Daoy (cell line): ENCODE measurements around the gene PDE4D. TPM values are rescaled to one million over a fixed set of nuclear protein-coding genes. Genes with fewer than 3 reads are reported as not detected.
A peak's percentile ranks its signal among the peaks of the same experiment; 100 is the strongest.
"Not testable (repeated sequence)": the region's sequence is repeated elsewhere in the genome, so short reads cannot be mapped to it uniquely, and the experiment has no call there.

Experiments used
- DNase-seq: peaks from one replicate; pipeline ENCODE4 v3.0.0-alpha.2; 2015; ENCODE audit warnings: low read depth
- total RNA-seq: library from RNA; depleted of rRNA; stranded (reverse); fragments of >200 nt; shearing (Covaris generic); gene quantifications from 2 replicates; pipeline ENCODE4 v1.2.3, GENCODE V29; 2014

Gene PDE4D
- total RNA-seq, 1 experiment from 2014 or later: 23.1 TPM

DNA sequence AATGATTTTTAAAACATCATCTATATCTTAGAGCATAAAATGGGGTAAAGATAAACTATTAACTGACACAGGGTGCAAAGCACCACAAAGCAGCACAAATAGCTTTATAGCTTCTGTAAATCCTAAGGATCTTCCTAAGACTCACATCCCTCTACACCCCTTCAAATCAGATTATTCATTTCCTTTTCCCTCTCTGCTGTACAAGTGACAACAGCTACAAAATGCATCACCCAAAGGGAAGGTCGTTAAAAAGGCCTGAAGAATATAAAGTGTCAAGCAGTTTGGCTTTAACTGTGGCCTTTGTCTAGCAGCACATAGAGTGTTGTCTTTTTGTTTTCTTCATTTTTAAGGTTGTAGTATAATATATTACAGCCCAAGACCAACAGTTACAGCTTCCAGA is 422.1 kb downstream of the PDE4D start:
- no peak for DNase-seq

- no peak for DNase-seq
Observed at GRCh38 chr5:59467969-59468368, 425.6 kb downstream of the PDE4D start.

GRCh38 chr5:59466271-59466670 is 427.3 kb downstream of the PDE4D start:
- DNase-seq: no peak

DNA sequence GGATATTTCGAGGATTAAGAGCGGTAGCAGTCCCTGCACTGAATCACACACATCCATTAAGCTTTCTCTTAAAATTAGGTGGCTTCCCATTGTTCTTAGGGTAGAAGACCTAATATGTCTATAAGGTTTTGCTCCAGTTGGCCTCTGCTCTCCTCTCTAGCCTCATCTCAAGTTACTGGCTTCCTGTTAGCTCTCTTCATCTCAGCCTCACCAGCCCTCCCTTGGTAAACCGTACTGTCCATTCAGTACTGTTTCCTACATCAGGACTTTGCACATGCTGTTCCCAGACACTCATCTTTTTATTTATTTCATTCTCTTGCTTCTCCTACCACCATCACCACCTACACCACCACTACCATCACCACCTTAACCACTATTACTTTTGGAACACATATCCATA is 428.6 kb downstream of the PDE4D start:
- no peak for DNase-seq

DNA sequence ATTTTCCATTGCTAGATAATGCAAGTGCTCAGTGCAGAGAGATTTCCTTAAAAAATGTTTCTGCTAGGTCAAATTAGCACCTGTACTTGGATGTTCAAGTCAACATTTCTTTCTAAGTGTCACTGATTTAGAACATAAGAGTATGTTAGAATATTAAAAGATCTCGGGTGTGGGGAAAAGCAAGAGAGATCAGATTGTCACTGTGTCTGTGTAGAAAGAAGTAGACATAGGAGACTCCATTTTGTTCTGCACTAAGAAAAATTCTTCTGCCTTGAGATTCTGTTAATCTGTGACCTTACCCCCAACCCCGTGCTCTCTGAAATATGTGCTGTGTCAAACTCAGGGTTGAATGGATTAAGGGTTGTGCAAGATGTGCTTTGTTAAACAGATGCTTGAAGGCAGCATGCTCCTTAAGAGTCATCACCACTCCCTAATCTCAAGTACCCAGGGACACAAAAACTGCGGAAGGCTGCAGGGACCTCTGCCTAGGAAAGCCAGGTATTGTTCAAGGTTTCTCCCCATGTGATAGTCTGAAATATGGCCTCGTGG is 429.8 kb downstream of the PDE4D start:
- not testable (repeated sequence) for DNase-seq

DNA sequence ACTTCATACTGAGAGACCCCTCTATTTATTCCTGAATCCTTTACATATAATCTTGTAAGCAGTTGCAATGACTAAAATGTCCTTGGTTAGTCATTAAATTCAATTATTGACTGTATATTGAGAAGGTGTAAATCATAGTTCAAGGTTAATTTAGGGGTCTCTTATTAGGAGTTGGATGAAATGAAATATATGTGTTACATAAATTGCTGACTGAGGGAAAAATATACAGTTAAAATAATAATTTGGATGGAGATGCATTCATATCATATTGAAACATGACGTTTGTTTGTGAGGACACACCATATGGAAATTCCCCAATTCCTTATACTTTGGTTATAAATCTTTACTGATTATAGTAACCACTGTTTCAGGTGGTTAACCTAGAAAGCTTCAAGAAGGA is 430.6 kb downstream of the PDE4D start:
- no peak for DNase-seq

GRCh38 chr5:59460368-59461153 is 433.0 kb downstream of the PDE4D start:
- no peak for DNase-seq

DNA sequence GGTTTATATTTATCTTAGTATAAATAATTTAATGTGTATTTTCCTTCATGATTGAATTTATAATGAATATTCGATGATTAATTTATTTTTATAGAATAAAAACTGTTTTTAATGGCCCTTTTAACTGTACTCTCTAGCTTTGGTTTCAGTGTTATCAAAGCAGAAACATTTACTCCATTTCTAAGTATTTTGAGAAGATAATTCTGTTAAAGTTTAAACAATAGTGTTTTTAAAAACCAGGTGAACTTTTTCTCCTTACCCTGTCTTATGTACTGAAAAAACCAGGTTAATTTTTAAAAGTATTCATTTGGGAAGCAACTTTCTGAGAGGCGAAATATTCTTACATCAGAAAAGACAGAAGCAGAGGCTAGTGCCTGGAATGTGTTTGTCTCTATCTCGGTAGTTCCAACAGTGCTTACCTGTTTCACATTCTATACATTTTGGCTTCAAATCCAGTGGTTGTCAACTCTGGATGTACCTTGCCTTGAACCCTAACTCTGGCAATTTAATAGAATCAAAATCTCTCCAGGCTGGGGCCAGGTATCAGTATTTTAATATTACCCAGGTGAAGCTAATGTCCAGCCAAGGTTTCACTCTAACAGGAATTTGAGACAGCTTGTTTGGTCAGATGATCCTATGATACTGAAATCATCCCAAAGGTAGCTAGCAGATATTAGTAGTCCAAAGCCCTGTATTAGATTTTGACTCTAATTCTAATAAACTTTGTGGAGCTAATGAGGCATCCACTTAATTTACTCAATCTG is 434.4 kb downstream of the PDE4D start:
- DNase-seq: no peak

- DNase-seq: no peak
Observed at GRCh38 chr5:59458321-59458720, 435.2 kb downstream of the PDE4D start.

DNA sequence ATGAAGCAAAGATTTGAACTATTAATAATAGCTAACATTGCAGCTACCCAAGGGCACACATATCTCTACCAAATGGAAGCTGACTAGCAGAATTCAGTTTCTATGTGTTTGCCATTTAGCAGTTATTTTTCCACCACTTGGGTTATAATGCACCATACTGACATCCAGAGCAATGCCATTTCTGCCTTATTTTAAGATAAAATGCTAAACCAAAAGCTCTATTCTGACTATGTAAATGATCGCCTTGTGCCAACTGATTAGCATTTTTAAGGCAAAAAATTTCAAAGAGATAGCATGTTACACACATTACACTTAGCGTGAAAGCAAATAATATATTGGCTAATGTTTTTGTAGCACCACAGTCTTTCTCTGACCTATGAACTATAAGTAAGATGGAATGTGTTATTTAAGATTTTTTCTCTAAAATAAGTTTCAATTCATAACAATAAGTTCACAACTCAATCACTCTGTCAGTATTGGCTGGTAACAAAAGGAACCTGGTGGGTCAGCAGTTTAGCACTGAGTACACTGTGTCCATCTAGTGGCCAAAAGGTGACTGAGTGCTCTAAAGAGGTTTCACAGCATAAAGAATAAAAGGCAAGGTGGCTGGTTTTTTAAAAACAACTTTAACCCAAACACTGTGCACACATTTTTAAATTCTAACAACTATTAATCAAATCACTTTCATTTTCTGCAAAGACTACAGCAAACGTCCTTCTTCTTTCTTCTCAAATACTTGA is 443.5 kb downstream of the PDE4D start:
- no peak for DNase-seq

- no peak for DNase-seq
Observed at GRCh38 chr5:59446356-59446755, 447.2 kb downstream of the PDE4D start.

DNA sequence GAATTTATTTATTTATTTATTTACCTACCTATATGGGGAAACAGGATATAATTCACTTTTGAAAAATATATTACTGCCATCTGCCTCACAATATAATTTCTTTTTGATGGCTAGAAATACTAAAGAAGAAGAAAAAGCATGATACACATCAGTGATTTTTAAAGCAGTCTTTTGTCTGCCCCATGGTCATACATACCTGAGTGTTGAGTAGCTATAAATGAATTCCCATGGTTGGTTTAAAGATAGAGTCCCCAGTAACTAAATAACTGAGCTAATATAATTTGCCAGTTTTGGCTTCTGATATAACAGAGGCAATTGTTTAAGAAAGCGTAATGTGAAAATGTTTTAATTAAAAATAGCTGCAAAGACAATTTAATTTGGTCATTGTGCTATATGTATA is 447.8 kb downstream of the PDE4D start:
- no peak for DNase-seq

DNA sequence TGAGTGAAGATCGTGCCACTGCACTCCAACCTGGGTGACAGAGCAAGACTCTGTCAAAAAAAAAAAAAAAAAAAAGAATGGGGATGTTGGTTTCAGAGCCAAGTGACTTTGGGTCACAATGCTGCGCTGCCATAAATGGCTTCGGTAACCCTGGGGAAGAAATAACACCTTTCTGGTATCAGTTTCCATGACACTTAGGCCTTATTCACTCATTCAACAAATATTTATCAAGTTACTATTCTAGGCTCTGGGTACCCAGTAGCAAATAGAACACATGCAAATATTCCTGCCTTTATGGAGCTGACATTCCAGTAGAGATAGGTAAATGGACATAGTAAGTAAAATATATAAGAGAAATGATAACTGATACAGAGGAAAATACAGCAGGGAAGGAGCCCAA is 454.2 kb downstream of the PDE4D start:
- no peak for DNase-seq

DNA sequence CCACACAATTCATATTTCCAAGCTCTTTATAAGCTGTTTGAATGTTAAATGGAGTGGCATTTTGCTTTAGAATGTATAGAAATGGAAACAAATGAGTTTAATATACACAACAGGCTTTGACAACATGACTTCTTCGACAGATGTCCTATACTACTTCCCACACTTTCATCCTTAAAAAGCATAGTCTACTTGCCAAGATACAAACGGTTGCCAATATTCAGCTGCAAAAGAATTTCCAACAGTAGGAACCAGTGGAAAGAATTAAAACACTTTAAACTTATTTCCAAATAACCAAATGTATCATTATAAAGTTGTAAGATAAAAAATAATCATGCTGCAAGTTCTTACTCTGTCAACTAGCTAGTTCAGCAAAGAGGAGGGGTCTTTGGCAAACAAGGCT is 456.4 kb downstream of the PDE4D start:
- no peak for DNase-seq

DNA sequence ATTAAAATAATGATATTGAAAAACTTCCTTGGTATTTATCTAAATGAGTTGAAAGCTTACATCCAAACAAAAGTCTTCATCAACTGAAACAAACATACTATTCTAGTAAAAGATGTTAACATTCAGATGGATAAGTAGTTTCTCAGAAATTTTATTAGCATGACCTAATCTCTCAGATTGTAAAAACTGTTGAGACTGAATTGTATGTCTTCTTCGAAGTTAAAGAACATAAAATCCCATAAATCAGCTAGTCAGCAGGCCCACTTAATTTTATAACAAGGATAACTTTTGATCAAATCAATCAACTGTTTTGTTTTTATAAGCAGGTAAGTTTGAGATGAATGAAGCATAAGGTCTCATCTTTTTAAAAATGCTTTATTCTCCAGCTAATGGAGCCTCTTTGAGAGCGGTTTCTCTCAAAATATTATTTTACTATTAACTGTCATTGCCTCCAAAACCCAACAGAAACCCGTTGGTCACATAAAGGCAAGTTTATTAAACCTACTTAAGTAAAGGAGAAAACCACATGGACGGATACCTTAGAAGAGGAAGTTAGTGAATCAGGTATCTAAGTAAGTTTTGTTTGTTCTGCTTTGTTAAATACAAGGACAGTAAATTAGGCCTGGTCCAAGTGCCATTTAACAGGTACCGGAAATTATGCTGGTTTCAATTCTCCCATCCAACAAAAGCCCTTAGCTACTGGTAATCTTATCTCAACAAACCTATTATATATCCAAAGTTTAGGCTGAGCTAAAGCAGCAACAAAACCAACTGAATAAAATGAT is 457.0 kb downstream of the PDE4D start:
- no peak for DNase-seq

GRCh38 chr5:59433174-59433573 is 460.4 kb downstream of the PDE4D start:
- no peak for DNase-seq

DNA sequence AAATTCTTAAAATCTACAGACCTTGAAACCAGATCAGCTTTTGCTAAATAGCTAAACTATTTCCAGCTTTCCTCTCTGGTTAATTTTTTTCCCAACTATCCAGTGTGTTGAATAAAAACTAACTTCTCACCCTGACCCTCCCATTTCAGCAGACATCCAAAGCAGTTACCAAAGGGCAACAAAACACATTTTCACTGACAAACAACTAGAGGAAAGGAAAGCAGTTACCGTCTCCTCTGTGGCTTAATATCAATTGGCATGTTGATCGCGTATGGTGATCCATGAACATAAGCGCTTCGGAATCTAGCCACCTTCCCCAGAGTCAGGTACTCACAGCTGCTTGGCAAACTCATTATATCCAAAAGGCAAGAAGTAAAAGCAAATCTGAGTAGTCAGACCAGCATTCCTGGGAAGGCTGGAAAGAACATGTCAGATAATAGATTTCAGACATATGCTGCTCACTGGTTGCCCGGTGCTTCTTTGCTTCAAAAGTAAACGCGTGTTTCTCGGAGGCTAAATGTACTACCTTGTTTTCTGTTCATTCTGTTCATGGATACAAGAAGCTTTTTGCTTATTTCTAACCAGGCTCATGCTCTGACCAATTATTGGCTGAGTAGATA is 463.4 kb downstream of the PDE4D start:
- DNase-seq: no peak

GRCh38 chr5:59428391-59428790 is 465.1 kb downstream of the PDE4D start:
- DNase-seq: no peak

DNA sequence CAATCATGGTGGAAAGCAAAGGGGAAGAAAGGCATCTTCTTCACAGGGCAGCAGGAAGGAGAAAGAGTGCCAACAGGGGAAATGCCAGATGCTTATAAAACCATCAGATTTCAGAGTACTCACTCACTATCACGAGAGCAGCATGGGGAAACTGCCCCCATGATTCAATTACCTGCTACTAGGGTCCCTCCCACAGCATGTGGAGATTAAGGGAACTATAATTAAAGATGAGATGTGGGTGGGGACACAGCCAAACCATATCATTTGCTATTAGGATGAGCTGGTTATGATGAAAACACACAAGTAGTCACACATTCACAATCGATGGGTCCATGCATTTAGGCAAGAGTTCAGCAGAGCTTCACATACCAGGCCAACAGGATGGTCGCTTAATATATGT is 469.0 kb downstream of the PDE4D start:
- no peak for DNase-seq

DNA sequence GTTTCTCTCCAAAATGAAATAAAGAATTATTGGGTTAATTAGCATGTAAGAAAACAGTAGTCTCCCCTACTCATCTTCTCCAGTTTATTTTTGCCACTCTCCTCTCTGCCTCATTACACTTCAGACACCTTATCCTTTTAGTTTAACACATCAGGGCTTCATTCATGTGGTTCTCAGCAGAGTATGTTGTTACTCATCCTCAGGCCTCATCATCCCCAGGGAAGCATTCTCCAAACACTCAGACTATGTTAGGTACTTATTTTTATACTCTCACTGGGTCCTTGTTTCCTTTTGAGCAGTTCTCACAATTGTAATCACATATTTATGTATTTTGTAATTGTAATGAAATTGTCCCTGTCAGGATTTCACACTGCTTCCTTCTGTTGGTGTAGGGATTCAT is 470.5 kb downstream of the PDE4D start:
- DNase-seq: peak; percentile 4
